Stimulated activated CD4-positive, alpha-beta T cell treated with anti-CD3 and anti-CD28 coated beads, Interleukin-2, amount 100 ng/mL, for 48 hours (primary cell): ENCODE data around the gene DDC.

Experiments used
- DNase-seq, 2 donors: peaks; one replicate each; pipeline ENCODE4 v3.0.0-alpha.2; 2020

DDC gene

DNA sequence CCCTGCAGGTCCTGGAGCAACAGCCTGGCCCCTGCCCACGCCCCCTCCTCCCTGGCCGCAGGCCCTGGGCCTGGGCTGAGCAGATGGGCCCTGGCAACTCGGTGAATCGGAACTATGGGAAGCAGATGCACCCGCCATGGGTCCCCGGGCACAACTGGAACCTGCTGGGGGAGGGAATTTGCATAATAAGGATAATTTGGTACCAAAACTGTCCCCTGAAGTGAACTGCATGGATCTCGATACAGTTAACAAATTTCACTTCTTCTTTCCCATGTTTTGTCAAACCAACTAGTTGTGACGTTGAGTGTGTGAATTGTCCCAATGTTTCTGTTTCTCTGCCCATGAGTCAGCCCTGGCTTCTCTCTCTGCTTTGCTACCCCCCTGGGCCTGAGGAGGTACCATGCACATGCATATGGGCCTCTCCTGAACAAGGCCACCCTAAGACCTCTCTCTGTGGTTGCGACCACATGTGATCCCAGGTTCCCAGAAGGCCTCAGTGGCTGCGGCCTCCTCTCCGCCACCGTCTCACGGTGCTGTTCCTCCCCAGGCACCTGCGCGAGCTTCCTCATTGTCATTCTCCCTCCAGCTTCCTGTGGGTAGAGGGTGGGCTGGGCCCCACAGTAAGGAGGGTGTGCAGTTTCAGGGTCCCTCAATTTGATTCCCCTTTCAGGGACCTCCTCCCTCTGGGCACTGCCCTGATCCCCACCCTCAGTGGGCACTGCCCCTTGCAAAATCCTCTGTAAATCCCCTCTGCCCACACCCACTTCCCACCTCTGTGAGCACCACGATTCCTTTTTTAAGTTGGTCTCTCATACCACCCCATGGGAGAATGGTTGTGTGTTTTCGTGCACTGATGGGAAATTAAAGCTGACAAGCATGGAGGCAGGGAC is 155.1 kb downstream of the DDC start:
- no peak for DNase-seq
